HEK293 (cell line): ENCODE results near the gene FOXN3.

ENCODE experiments used
- BCL11A ChIP-seq: fragments of 450-650 bp; formaldehyde crosslinking; IDR thresholded peaks from 2 replicates; pipeline ENCODE4 v1.5.1; 2016; ENCODE audit warnings: low read depth, missing biosample characterization, missing genetic modification characterization
- CTCF ChIP-seq: fragments of 450-650 bp; formaldehyde crosslinking; IDR thresholded peaks from 2 replicates; pipeline ENCODE4 v1.5.1; 2016; ENCODE audit warnings: missing biosample characterization, missing genetic modification characterization
- PRDM1 ChIP-seq: fragments of 450-650 bp; formaldehyde crosslinking; IDR thresholded peaks from 2 replicates; pipeline ENCODE4; 2016; ENCODE audit warnings: missing biosample characterization, missing genetic modification characterization
- REST ChIP-seq: fragments of 450-650 bp; formaldehyde crosslinking; IDR thresholded peaks from 2 replicates; pipeline ENCODE4 v1.5.1; 2016; ENCODE audit warnings: missing biosample characterization, missing genetic modification characterization
- SETDB1 ChIP-seq: IDR thresholded peaks from one replicate; pipeline ENCODE4 v1.6.1; 2017; ENCODE audit warnings: mild to moderate bottlenecking, low read length, moderate library complexity, mixed read lengths; ENCODE audit not compliant: insufficient read length
- ZNF18 ChIP-seq: fragments of 450-650 bp; formaldehyde crosslinking; IDR thresholded peaks from 2 replicates; pipeline ENCODE4 v1.5.1; 2016; ENCODE audit warnings: missing biosample characterization, missing genetic modification characterization
- ZNF280D ChIP-seq: fragments of 450-650 bp; formaldehyde crosslinking; IDR thresholded peaks from 2 replicates; pipeline ENCODE4 v1.5.1; 2016; ENCODE audit warnings: missing biosample characterization, missing genetic modification characterization
- ZNF571 ChIP-seq: fragments of 450-650 bp; formaldehyde crosslinking; IDR thresholded peaks from 2 replicates; pipeline ENCODE4 v1.5.0; 2017; ENCODE audit warnings: missing biosample characterization, missing genetic modification characterization
- ZNF596 ChIP-seq: fragments of 450-650 bp; IDR thresholded peaks from 2 replicates; pipeline ENCODE4 v1.5.0; 2018; ENCODE audit warnings: missing biosample characterization, mild to moderate bottlenecking, missing genetic modification characterization, moderate library complexity
- ZSCAN4 ChIP-seq: fragments of 450-650 bp; formaldehyde crosslinking; IDR thresholded peaks from 2 replicates; pipeline ENCODE4 v1.5.1; 2017; ENCODE audit warnings: missing biosample characterization, missing genetic modification characterization

- no peak for TF ChIP-seq ZNF596 (tag by site-specific recombination)
- no peak for TF ChIP-seq BCL11A (tag by site-specific recombination)
- TF ChIP-seq CTCF = no peak
- no peak for TF ChIP-seq SETDB1
- no peak for TF ChIP-seq ZNF280D (tag by site-specific recombination)
- TF ChIP-seq ZNF18 = no peak
- no peak for TF ChIP-seq PRDM1 (tag by site-specific recombination)
- TF ChIP-seq REST = no peak
- no peak for TF ChIP-seq ZNF571 (tag by site-specific recombination)
- no peak for TF ChIP-seq ZSCAN4 (tag by site-specific recombination)
These were observed 229.5 kb downstream of the FOXN3 start for GRCh38 chr14:89187501-89187900.
